GM18505 (cell line): ENCODE data around the gene AGTRAP.

ENCODE experiments used
- ATAC-seq: cut with Tn5 transposase; IDR thresholded peaks from one replicate; pipeline ENCODE4 v1.9.1; 2021; ENCODE audit not compliant: unreplicated experiment
- POLR2A ChIP-seq: IDR thresholded peaks from 4 replicates; pipeline ENCODE4 v1.6.1; 2011; ENCODE audit warnings: borderline replicate concordance; ENCODE audit not compliant: insufficient read depth, insufficient read length; ENCODE audit errors: extremely low read depth

The AGTRAP gene

DNA sequence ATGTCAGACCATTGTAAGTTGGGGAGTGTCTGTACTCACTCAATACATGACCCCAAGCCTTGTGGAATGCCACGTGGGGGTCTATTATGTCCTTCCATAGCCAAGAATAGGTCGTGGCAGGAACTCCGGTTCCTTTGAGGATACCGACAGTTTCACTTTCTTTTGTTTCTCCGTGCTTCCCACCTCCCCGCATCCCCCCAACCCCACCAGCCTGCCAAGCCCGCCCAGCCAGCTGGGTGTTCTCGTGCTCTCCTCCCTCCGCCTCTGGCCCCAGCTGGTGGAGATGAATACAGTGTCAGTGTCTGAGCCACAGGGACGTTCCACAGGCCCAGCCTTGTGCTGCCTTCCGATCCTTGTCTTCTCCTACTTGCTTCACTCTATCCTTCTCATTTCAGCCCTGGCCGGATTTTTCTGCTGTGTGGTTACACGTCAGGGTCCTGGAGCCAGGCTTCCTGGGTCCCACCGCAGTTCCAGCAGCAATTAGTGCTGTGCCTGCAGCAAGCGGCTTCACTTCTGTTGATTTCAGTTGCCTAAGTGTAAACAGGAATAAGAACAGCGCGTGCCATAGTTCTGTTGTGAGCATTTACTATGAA is 4.1 kb upstream of the AGTRAP start:
- TF ChIP-seq POLR2A: no peak
- ATAC-seq: no peak

DNA sequence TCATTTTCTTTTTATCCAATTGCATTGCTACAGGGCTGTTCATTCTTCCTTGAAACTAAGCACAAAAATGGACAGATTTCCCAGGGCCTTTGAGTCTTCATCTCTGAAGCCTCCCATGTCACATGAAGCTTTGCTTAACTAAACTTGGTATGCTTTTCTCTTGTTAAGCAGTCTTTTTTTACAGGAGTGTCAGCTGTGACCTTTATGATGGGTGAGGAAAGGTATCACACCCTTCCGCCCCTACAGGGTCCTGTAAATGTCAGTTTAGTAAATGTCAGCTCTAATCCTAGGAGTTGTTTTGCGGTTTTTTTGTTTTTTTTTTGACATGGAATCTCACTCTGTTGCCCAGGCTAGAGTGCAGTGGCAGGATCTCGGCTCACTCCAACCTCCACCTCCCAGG is 2.6 kb upstream of the AGTRAP start:
- ATAC-seq: no peak
- TF ChIP-seq POLR2A: no peak

DNA sequence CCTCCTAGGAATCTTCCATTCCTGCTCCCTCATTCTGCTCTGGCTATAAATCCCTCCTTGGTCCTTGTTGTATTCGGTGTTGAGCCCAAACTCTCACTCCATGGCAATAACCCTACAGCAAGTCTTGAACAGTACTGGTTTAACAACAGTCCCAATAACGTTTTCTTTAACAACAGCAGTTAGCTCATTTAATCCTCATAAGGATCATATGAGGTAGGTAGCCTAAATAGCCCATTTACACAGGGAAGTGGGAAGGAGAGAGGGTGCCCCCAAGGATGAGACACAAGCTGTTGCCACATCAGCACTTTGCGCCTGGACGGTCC is 444 bp upstream of the AGTRAP start:
- no peak for ATAC-seq
- no peak for TF ChIP-seq POLR2A

DNA sequence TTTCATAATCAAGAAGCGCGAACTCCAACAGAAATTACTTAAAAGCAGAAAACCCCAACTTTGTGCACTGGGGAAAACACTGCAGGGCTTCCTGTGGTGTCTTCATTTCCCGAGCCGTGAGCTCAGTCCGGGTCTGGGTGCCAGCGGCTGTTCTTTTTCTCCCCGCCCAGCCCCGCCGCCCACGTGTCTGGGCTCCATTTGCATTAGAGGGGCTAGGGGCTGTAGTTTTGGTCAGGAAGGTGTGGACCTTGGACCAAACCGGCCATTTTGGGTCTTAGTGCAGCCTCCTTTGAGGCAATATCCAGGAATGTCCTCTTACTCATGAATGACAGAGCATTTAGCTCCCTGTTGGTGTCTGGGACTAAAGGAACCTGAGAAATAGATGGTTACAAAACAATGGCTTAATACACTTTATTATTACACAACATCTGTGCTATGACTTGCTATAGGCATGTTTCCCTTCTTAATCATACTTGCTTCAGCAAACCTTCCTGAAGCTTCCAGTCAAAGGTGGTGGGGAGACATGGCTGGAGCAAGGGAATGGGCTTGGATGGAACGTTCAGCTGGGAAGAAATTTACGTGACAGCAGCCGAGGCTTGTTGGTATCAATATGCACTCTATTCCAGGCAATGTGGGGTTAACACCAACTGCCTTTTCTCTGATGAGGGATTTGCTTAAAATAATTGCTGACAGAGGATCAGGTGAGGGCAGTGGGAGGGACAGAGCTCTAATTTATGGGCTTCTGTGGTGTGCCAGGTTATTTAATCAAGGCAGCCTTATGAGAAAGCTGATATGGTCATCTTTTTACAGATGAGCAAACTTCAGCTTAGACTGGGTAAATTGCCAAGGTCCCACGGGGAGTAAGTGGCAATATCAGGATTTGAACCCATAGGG is 1.1 kb downstream of the AGTRAP start:
- no peak for TF ChIP-seq POLR2A
- no peak for ATAC-seq

DNA sequence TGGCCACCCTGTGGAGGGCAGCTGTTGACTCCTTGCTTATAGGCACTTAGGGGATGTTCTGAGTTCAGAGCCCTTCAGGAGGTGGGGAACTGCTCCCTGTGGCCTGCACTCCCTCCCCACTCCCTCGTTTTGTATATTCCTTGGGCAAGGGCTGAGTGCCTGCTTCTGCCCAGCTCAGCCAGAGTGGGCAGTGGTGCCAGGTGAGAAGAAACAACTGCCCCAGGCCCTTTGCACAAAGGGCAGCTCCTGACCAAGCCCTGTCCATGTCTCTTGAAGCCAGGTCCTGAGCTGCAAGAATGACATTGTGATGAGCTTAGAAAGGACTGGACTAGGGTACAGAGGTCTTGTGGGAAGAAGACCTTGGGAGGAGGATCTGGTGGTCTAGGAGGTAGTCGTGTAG is 2.2 kb downstream of the AGTRAP start:
- no peak for TF ChIP-seq POLR2A

DNA sequence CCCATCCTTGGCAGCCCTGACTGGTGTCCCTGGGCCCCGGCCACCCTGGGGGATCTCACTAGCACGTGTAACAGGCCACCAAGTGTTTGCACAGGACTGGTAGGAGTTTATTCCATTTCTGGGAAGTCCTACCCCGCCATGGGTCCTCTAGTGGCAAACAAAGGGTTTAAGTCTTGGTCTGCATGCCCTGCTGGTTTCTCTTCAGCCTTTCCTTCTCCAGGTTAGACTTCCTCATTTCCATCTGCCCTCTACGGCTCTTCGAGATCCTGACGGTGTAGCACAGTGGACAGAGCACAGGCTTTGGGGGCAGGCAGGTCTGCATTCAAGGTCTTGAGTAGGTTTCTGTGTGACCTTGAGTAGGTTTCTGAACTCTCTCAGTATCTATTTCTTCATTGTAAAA is 2.8 kb downstream of the AGTRAP start:
- no peak for ATAC-seq
- no peak for TF ChIP-seq POLR2A

More for the DNA sequence above, 2.2 kb downstream of the AGTRAP start:
- ATAC-seq: no peak

DNA sequence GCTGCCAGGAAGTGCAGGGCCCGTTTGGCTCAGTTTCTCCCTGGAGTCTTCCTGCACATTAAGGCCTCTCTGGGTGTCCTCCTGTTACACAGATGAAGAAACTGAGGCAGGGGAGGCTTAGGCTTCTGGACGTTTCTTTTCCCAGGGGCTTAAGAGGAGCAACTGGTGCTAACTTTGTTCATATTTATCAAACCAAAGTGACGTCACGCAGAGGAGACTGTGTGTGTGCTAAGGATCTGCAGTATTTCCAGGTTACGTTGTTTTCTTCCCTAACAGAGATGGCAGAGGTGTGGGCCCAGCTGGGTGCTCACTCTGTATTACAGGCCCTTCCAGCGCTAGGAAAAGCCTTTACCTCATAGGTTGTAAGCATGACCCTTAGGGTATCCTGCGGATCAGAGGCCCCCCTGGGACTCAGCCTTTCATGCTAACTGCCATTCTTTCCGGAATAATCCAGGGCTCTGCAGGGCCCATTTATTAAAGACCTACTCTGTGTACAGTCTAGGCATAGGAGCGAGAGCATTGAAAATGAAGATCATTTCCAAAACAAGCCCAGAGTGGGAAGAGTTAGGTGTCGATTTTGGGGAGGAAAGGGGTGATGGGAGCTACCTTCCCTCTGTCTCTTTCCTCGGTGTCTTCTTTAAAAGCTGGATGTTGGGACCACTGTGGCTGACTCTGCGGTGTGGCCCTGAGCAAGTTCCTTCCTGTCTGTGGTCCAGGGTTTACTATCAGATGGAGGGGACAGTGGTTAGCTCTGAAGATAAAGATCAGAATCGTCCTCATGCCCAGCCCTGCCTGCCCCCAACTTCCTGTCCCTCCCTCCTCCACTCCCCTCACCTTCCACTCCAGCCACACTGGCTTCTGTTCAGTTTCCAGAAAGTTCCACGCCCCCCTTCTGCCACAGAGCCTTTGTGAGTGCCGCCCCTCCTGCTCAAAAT is 4.6 kb downstream of the AGTRAP start:
- no peak for TF ChIP-seq POLR2A
- no peak for ATAC-seq

DNA sequence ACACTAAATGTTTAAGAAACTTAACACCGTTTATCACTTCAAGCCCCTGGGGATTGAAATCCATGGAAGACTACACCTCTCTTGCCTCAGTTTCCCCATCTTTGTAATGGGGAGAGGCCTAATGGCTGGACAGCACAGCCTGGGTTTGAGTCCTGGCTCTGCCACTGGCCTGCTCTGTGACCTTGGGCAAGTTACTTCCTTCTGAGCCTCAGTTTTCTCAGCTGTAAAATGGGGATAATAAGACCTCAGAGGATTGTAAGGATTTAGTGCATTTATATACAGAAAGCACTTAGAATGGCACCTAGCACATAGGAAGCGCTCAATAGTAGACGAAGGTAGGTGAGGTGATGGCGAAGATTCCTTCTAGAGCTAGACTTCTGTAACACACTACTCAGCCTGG is 5.5 kb downstream of the AGTRAP start:
- no peak for ATAC-seq
- no peak for TF ChIP-seq POLR2A

DNA sequence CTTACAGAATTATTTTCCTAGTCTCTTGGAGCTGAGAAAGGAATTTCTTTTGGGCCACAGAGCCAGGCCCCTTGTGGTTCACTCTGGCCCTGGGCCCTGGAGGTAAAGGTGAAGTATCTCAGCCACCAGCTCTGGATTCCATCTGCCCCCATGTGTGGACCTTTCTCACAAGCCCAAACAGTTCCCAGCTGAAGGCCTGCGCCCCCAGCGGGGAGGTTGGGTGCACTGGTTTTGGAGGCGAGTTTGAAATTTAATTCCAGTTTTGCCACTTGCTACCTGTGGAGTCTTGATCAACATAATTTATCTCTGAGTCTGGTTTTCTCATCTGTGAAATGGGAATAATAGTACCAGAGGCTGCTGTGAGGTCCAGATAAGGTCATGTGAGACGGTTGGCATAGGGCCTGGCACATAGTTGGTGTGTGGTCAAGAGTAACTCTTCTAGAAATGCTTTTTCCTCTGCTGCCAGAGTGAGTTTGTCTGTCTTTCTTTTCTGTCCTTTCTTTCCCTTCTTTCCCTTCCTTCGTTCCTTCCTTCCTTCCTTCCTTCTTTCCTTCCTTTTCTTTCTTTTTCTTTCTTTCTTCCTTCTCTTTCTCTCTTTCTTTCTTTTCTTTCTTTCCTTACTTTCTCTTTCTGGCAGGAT is 6.1 kb downstream of the AGTRAP start:
- no peak for TF ChIP-seq POLR2A
- ATAC-seq: no peak

DNA sequence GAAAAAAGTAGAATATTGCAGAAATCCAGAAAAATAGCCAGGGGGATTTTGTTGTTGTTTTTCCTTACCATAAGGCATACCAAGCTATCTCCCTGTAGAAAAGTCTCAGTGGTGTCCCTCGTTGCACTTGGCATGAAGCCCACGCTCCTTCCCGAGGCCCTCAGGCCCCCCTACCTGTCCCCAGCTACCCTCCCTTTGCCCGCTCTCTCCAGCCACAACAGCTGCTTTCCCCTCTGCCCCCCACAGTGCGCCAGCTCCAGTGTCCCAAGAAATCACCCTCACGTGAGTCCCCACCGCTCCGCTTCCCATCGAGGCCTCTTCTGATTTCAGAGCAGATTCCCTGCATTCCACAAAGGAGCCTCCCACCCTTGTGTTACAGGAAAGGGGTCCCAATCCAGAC is 8.4 kb downstream of the AGTRAP start:
- no peak for TF ChIP-seq POLR2A
- no peak for ATAC-seq

DNA sequence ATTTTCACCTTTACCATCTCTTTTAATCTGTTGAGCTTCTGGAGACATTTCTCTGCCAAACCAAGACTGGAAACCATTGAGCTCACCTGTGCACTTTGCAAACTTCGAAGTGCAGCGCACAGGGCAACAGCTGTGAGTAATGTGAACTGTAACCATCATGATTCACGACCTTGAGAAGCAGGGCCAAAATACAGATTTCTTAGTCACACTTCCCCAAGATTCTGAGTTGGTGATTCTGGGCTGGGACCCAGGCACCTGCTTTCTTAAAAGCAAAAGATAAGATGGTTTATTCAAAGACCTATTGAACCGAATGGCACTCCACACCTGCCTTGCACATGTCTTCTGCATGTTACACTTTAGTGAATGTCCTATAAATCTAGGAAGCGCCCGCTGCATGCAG is 10.2 kb downstream of the AGTRAP start:
- TF ChIP-seq POLR2A: no peak
- no peak for ATAC-seq

DNA sequence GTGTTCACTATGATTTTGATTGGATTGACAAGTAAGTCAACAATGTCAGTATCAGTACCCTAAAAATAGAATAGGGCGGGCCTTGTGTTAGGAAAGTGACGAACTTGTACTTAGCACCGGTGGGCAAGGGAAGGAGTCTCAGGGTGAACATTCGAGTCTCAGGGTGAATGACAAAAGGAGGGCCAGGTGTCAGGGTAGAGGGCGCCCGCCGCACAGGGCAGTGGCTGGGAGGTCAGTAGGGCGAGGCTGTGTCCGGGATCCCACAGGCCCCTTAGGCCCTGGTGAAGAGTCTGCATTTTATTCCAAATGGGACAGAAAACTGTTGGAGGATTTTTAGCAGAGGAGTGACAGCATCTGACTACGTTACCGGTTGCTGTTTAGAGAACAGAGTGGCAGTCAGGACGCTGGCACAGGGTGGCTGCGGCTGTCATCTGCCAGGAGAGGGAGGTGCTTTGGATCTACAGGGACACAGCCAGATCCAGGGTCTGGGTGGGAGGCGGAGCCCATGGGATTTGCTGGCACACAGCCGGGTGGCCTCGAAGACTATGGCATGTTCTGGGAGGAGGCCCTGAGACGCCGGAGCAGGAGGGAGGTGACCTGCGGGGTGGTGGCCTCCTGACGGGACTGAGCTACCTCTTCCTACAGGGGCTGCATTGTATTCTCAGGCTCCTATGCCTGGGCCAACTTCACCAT is 11.0 kb downstream of the AGTRAP start:
- ATAC-seq: no peak

DNA sequence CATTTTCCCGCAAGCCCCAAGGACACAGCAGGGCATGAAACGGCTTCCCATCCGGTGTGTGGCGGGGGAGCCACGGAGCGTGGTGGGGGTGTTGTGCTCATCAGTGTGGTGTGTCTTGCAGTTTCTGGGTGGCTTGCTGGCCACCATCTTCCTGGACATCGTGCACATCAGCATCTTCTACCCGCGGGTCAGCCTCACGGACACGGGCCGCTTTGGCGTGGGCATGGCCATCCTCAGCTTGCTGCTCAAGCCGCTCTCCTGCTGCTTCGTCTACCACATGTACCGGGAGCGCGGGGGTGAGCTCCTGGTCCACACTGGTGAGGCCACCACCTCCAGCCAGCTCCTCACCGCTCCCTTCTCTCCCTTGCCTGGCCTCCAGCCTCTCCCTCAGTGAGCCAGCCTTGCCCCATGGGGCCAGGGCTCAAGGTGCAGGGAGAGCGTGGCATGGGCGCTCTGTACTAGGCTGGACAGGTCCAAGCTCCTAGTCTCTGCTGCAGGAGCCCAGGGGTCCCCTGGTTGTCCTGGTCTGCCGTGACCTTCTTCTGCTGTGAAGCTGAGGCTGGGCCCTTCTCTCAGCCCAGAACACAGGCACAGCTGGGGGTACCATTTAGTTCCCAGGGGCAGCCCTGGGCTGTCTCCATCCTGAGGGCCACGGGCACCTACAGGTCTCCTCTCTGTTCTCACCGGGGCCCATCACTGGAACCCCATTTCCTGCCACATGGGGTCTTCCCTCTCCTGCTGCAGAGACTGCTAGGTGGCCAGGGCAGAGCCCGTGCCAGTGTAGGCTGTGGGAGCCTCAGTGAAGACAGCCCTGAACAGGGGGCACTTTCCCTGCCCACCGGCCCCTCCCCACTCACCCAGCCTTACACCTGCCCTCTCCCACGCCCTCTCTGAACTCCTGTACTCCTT is 12.6 kb downstream of the AGTRAP start:
- no peak for ATAC-seq
- no peak for TF ChIP-seq POLR2A

More for the DNA sequence above, 11.0 kb downstream of the AGTRAP start:
- no peak for TF ChIP-seq POLR2A
